GM21786 (cell line): ENCODE data around the gene CDKN2B.

Source experiments
- ATAC-seq: cut with Tn5 transposase; IDR thresholded peaks from one replicate; pipeline ENCODE4 v1.9.1; 2021; ENCODE audit not compliant: unreplicated experiment

The CDKN2B gene

GRCh38 chr9:22035591-22036011, 26.5 kb upstream of the CDKN2B start:
- ATAC-seq = no peak

GRCh38 chr9:22033012-22033630, 24.0 kb upstream of the CDKN2B start:
- ATAC-seq = no peak

- no peak for ATAC-seq
These were observed 22.7 kb upstream of the CDKN2B start for GRCh38 chr9:22031655-22032411.

- peak; percentile 89 for ATAC-seq
These were observed 21.0 kb upstream of the CDKN2B start for GRCh38 chr9:22030101-22030598.

- no peak for ATAC-seq
These were observed 20.1 kb upstream of the CDKN2B start for GRCh38 chr9:22029231-22029630.

- no peak for ATAC-seq
These were observed 19.3 kb upstream of the CDKN2B start for GRCh38 chr9:22028394-22028793.

GRCh38 chr9:22026696-22027095, 17.6 kb upstream of the CDKN2B start:
- ATAC-seq = no peak

- no peak for ATAC-seq
These were observed 13.3 kb upstream of the CDKN2B start for GRCh38 chr9:22022396-22022795.

- no peak for ATAC-seq
These were observed 1.9 kb upstream of the CDKN2B start for GRCh38 chr9:22010866-22011625.

GRCh38 chr9:22009506-22009867, 382 bp upstream of the CDKN2B start:
- peak; percentile 15 for ATAC-seq

- no peak for ATAC-seq
These were observed 755 bp downstream of the CDKN2B start for GRCh38 chr9:22008384-22008716.

- no peak for ATAC-seq
These were observed 3.2 kb downstream of the CDKN2B start for GRCh38 chr9:22005702-22006606.

GRCh38 chr9:22005021-22005701, 3.9 kb downstream of the CDKN2B start:
- no peak for ATAC-seq

GRCh38 chr9:22002038-22002437, 7.1 kb downstream of the CDKN2B start:
- ATAC-seq = no peak

GRCh38 chr9:21998026-21998425, 11.1 kb downstream of the CDKN2B start:
- ATAC-seq = no peak

- no peak for ATAC-seq
These were observed 11.6 kb downstream of the CDKN2B start for GRCh38 chr9:21997480-21997879.

- no peak for ATAC-seq
These were observed 12.2 kb downstream of the CDKN2B start for GRCh38 chr9:21996858-21997257.

- ATAC-seq = no peak
These were observed 12.7 kb downstream of the CDKN2B start for GRCh38 chr9:21996438-21996837.

GRCh38 chr9:21995666-21996398, 13.3 kb downstream of the CDKN2B start:
- ATAC-seq = no peak
